ENCODE measurements around the gene RAMP1.

DNA sequence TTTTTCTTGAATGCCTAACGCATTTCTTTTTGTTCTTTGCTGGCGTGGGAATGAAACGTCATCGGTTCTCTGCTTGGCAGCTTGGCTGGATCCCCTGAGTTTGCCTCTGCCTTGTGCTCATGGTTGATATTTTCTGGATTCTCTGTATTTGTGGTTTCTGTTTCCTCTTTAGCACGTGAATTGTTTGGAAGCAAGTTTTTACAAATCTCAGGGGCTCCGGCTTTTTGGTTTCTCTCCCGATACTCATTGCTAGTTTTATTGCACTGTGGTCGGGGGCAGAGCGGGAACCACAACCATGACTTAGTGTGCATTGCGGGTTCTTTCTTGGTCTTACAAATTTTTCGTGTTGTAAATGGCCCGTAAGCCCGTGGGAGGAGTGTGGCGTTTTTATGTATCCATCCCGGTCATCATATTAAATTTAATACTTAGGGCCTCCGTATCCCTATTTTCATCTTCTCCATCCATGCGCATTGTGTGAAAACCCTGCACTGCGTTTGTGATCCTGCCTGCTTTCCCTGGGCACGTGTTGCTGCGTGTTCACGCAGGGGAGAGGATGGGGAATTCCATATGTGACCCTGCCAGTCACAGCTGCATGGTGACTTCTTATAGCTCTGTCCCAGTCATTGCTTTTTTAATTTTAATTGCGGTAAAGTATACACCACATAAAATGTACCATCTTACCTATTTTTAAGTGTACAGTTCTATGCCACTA lies 9.4 kb downstream of the RAMP1 start:
- TF ChIP-seq, protein P1, sequence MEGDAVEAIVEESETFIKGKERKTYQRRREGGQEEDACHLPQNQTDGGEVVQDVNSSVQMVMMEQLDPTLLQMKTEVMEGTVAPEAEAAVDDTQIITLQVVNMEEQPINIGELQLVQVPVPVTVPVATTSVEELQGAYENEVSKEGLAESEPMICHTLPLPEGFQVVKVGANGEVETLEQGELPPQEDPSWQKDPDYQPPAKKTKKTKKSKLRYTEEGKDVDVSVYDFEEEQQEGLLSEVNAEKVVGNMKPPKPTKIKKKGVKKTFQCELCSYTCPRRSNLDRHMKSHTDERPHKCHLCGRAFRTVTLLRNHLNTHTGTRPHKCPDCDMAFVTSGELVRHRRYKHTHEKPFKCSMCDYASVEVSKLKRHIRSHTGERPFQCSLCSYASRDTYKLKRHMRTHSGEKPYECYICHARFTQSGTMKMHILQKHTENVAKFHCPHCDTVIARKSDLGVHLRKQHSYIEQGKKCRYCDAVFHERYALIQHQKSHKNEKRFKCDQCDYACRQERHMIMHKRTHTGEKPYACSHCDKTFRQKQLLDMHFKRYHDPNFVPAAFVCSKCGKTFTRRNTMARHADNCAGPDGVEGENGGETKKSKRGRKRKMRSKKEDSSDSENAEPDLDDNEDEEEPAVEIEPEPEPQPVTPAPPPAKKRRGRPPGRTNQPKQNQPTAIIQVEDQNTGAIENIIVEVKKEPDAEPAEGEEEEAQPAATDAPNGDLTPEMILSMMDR (IDR thresholded peaks at IDR 0.05) = no peak
- TF ChIP-seq POLR2A (IDR thresholded peaks at IDR 0.05) = no peak
